Motor neuron (in vitro differentiated cells): ENCODE measurements around the gene CFI. TPM values are rescaled to one million over a fixed set of nuclear protein-coding genes. Genes with fewer than 3 reads are reported as not detected.
"Not testable (repeated sequence)": the region's sequence is repeated elsewhere in the genome, so short reads cannot be mapped to it uniquely, and the experiment has no call there.

Experiments used
- ATAC-seq, 8 experiments: fragments of 200-7000 bp; cut with Tn5 transposase; replicated peaks in 6 of 8; 2 replicates each; pipeline ENCODE4 v1.8.0; 2021; ENCODE audit warnings: mild to moderate bottlenecking in 8 of 8, moderate library complexity in 8 of 8
- H3K27ac ChIP-seq, 2 donors: fragments of 250-450 bp; sonication (Bioruptor Pico); 2 replicates each; pipeline ENCODE4 v1.9.0; 2021; ENCODE audit warnings: antibody characterized with exemption in 2 of 2, mild to moderate bottlenecking in 2 of 2, moderate library complexity in 1 of 2
- H3K4me1 ChIP-seq, 2 donors: fragments of 250-450 bp; sonication (Bioruptor Pico); replicated peaks in 1 of 2; 2 replicates each; pipeline ENCODE4 v1.6.1; 2021; ENCODE audit warnings: antibody characterized with exemption in 2 of 2, mild to moderate bottlenecking in 2 of 2, moderate library complexity in 1 of 2
- H3K4me3 ChIP-seq, 5 donors: fragments of 250-450 bp; sonication (Bioruptor Pico); 2 replicates each; pipeline ENCODE4 v1.9.0; 2021; ENCODE audit warnings: antibody characterized with exemption in 5 of 5, mild to moderate bottlenecking in 5 of 5, moderate library complexity in 4 of 5
- WGBS, 10 experiments: fragments of 450-650 bp; shearing (Covaris generic); methylation state at CpG; one replicate each; pipeline ENCODE4 v1.0.0; 2022; 5-methylcytosine and 5-hydroxymethylcytosine counted together
- in situ Hi-C, 9 experiments: fragments of 400-800 bp; cut with MboI; loops; one replicate each; pipeline ENCODE4 v1.15.0; 2021; ENCODE audit warnings: low sequenced_read_pairs in 9 of 9, low pct_unique_long_range_greater_than_20kb in 2 of 9; ENCODE audit not compliant: unreplicated experiment in 9 of 9
- total RNA-seq, 8 experiments: library from RNA; unstranded; fragments of 300-600 nt; gene quantifications; 2 replicates each; pipeline versions ENCODE4 v1.2.3 to v1.2.4, GENCODE V29; 2022

CFI gene
- total RNA-seq, 8 experiments from 2014 or later, result 0.14 to 242 (median 7.5) TPM; not detected in 1

- in situ Hi-C loops, result no loop called here
- ATAC-seq, result peak in 2 of 8 experiments; percentile 47 to 86
- H3K27ac ChIP-seq, result no peak overlapping the region
- no peak overlapping the region for H3K4me3 ChIP-seq
- no peaks in the 10 kb centered on the region for H3K4me1 ChIP-seq
- 38 to 100% (median 100%) methylated on average over 1 of the region's 1 CpG; no CpG with 5 or more reads in 2 of the 10 experiments for WGBS, 10 experiments
Observed at GRCh38 chr4:109786846-109787245, 15.0 kb downstream of the CFI start.

DNA sequence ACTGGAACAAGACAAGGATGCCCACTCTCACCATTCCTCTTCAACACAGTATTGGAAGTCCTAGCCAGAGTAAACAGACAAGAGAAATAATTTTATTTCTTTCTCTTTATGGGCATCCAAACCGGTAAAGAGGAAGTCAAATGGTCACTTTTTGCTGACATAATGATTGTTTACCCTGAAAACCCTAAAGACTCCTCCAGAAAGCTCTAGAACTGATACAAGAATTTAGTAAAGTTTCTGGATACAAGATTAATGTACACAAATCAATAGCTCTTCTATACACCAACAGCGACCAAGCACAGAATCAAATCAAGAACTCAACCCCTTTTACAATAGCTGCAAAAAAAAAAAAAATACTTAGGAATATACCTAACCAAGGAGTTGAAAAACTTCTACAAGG, 19.7 kb downstream of the CFI start:
- in situ Hi-C loops, H3K4me1 ChIP-seq, ATAC-seq, H3K4me3 ChIP-seq, H3K27ac ChIP-seq: not testable (repeated sequence)
- 50 to 100% (median 80%) methylated on average over 1 to 2 of the region's 2 CpGs; no CpG with 5 or more reads in 1 of the 10 experiments for WGBS, 10 experiments

DNA sequence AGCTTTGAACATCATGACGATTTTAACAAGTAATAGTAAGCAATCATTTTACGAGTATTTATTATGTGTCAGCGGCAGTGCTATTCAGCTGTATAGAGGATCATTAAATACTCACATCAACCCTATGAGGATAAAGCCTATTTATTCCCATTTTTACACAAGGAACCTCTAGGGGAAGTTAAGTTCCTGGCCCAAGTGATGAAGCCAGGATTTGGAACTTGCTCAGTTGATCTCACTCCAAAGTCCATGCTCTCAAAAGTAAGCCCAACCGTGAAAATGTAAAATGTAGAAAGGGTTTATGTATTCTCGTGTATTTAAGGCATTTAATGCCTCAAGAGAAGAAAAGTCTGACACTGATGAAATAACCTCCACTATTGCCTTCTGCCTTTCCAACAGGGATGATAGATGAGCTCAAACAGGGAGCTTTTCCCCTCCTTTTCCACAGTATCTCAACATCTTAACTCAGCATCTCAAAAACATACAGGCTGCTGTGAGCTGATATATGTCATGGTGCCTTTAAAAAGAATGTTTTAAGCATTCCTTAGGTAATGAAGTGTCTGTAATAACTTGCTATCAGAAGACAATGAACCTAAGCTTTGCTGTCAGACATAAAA, 36.9 kb downstream of the CFI start:
- no peak overlapping the region for H3K4me3 ChIP-seq
- no peak overlapping the region for H3K27ac ChIP-seq
- no peak for ATAC-seq
- 33 to 94% (median 80%) methylated on average over 1 to 5 of the region's 5 CpGs for WGBS, 10 experiments
- H3K4me1 ChIP-seq, result no peaks in the 10 kb centered on the region
- in situ Hi-C loops, result no loop called here

DNA sequence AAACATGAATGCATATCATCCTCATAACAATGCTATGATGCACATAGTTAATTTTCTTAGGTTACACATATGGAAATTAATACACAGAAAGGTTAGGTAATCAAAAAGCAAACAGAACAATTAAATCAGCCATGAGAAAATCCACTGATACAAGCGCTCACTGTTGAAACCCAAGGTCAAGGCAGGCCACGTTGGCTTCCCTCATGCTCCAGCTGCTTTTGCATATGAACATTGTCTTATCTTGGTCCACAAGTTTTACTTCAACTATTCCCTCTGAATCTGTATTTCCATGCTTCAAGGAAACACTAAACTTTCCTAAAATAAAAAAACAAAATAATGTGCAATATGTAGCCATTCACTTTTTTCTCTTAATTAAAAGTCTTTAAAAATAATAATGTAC, 37.4 kb downstream of the CFI start:
- ATAC-seq, result no peak
- in situ Hi-C loops, result no loop called here

DNA sequence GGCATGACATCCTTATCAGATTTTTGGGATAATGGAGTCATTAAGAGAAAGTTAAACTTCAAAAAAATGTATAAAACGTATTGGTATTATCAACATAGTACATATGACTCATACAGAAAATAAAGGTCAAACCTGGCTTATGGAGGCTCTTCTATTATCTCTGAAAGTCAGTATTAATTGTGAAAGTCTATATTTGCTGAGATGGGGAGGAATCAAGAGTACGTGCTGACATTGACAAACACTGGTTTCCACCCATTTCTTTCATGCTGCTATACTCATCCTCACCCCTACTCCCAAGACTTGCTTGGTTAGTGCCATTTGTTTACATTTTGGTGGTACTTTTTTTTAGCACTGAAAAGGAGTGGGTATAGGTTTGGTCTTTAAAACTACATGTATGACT, 41.1 kb downstream of the CFI start:
- 17 to 85% (median 53%) methylated on average over 1 to 2 of the region's 2 CpGs; no CpG with 5 or more reads in 3 of the 10 experiments for WGBS, 10 experiments
- in situ Hi-C loops, result no loop called here

More for the DNA sequence above, 37.4 kb downstream of the CFI start:
- no peaks in the 10 kb centered on the region for H3K4me1 ChIP-seq
- H3K4me3 ChIP-seq, result no peak overlapping the region
- WGBS, 10 experiments, result 7 to 90% (median 67%) methylated on average over 1 to 2 of the region's 2 CpGs; no CpG with 5 or more reads in 1 of the 10 experiments
- no peak overlapping the region for H3K27ac ChIP-seq

DNA sequence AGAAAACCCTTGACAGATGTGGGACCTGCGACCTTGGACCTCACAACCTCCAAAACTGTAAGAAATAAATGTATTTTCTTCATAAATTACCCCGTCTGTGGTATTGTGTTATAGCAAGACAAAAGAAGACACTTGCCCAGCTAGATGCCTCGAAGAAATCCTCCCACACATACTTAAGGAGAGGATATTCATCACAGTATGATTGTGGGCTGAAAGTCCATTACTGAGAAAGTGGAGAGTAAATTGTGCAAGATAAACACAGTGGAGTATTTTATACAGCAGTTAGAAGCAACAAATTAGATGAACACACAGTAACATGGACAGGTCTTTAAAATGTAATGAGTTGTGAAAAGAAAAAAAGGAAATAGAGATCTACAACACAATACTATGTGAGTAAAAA, 46.1 kb downstream of the CFI start:
- no peaks in the 10 kb centered on the region for H3K4me1 ChIP-seq
- no peak for ATAC-seq
- H3K4me3 ChIP-seq, result no peak overlapping the region
- in situ Hi-C loops, result no loop called here
- H3K27ac ChIP-seq, result no peak overlapping the region
- 23 to 80% (median 60%) methylated on average over 1 to 3 of the region's 3 CpGs; no CpG with 5 or more reads in 3 of the 10 experiments for WGBS, 10 experiments

More for the DNA sequence above, 41.1 kb downstream of the CFI start:
- no peak overlapping the region for H3K27ac ChIP-seq
- no peaks in the 10 kb centered on the region for H3K4me1 ChIP-seq
- no peak overlapping the region for H3K4me3 ChIP-seq
- no peak for ATAC-seq

GRCh38 chr4:109754093-109754857, 47.5 kb downstream of the CFI start:
- in situ Hi-C loops, result no loop called here
- Histone ChIP-seq H3K27ac (no peak overlapping the region), H3K4me3 (no peak overlapping the region), H3K4me1 (no peaks in the 10 kb centered on the region)
- ATAC-seq, result no peak
- WGBS, 10 experiments, result 0 to 100% (median 86%) methylated on average over 1 to 4 of the region's 7 CpGs; no CpG with 5 or more reads in 2 of the 10 experiments

DNA sequence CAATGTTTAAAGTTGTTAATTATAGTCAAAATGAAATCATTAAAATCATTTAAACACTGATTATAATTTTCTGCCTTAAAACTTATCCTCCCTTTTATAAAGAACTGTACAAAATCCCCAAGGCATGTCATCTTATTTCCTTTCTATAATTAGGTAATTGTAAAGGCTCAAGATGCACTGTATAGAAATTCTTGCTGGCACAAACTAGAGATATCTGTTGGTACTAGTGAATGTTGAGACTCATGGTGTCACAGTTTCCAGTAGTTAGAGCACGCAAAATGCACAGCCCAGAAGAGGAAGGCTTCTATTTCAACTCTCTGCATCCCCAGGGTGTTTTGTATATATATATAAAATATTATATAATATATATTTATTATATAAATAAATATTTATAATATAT, 49.3 kb downstream of the CFI start:
- in situ Hi-C loops, result no loop called here
- Histone ChIP-seq H3K27ac (no peak overlapping the region), H3K4me1 (no peaks in the 10 kb centered on the region), H3K4me3 (no peak overlapping the region)
- no peak for ATAC-seq
- WGBS, 10 experiments, result no CpG with 5 or more reads among the region's 1 CpG

DNA sequence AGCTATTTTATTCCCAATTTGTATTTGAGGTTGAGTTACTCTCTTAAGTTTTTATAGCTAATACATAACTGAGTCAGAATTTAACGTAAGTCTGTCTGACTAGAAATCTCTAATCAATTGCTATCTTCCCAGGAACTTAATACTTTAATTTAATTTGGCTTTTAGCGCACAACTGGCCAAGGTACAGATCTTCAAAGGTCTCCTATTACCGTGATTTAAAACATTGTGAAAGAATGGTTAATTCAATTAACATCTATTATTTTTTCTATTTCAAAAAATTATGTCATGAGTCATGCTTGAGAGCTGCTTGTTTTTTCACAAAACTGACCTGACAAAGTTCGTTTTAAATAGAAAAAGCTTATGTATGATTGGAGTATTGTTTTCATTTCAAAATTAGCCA, 49.9 kb downstream of the CFI start:
- no peaks in the 10 kb centered on the region for H3K4me1 ChIP-seq
- no peak overlapping the region for H3K27ac ChIP-seq
- in situ Hi-C loops, result no loop called here
- H3K4me3 ChIP-seq, result no peak overlapping the region
- no peak for ATAC-seq
- WGBS, 10 experiments, result 48 to 94% (median 75%) methylated on average over 2 to 4 of the region's 4 CpGs; no CpG with 5 or more reads in 1 of the 10 experiments

DNA sequence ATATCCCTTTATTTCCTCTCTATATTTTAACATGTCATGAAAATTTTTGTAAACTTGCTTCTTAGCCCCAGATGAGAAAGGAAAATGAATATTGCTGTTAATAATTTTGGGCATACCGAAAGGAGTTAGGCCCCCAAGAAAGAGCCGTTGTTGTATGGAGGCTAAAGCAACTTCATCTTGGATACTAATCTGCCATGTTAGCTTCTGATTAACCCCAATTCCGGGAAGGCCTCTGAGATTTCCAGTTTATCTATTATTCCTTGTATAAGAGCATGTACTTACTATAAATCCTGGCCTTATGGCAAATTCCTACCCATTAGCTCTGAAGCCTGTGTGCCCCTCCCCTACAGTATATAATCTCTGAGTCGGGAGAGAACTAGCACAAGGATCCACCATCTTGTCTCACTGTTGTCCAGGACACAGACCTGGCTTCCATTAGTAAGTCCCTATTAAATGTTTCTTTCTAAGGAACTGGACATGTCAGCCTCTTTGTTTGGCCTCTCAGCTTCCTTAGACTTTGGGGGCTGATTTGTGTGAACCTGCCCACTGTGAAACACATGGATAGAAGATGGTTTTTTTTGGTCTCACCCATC, 51.1 kb downstream of the CFI start:
- WGBS, 10 experiments, result 20 to 100% (median 91%) methylated on average over 1 to 4 of the region's 4 CpGs; no CpG with 5 or more reads in 2 of the 10 experiments
- H3K27ac ChIP-seq, result no peak overlapping the region
- in situ Hi-C loops, result no loop called here
- no peak overlapping the region for H3K4me3 ChIP-seq
- H3K4me1 ChIP-seq, result no peaks in the 10 kb centered on the region
- ATAC-seq, result no peak

GRCh38 chr4:109749388-109750082, 52.3 kb downstream of the CFI start:
- WGBS, 10 experiments, result 69 to 100% (median 78%) methylated on average over 1 to 6 of the region's 7 CpGs
- no peak for ATAC-seq
- in situ Hi-C loops, result no loop called here
- H3K27ac ChIP-seq, result no peak overlapping the region
- no peak overlapping the region for H3K4me3 ChIP-seq
- H3K4me1 ChIP-seq, result no peaks in the 10 kb centered on the region

DNA sequence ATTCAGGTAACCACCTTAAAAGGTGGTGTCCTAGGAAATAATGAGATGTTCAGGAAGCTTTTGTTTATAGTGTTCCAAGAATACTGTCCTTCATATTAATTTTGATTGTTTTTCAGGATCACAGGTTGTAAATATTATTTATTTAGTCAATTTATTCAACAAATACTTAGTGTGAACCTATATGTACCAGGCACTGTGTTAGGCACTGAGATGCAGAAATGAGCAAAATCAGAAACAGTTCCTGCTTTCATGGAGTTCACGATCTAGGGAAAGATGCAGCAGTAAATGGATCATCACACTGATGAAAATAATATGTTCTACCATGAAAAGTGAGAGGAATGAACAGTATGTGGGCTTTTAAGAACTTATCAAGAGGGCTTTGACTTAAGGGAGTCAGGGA, 53.7 kb downstream of the CFI start:
- in situ Hi-C loops, result no loop called here
- 0 to 100% (median 95%) methylated on average over 1 of the region's 1 CpG; no CpG with 5 or more reads in 2 of the 10 experiments for WGBS, 10 experiments
- no peak overlapping the region for H3K4me3 ChIP-seq
- no peaks in the 10 kb centered on the region for H3K4me1 ChIP-seq
- no peak overlapping the region for H3K27ac ChIP-seq
- no peak for ATAC-seq

DNA sequence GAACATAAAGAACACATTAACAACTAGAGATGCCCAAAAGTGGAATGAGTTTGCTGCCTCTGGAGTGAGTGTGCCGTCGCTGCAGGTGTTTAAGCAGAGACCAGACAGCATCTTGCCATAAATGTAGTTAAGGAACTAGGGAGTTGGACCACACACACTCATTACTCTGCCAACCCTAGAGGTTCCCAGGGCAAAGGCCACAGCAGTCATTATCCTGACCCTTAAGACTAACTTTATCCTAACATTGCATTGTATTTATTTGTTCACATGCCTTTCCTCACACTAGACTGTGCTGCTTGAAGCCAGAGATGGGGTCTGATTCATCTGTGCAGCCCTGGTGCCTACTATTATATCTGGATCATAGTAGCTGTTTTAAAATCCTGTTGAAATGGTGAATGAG, 55.1 kb downstream of the CFI start:
- Histone ChIP-seq H3K4me3 (no peak overlapping the region), H3K4me1 (no peaks in the 10 kb centered on the region), H3K27ac (no peak overlapping the region)
- no peak for ATAC-seq
- 38 to 100% (median 83%) methylated on average over 2 of the region's 2 CpGs; no CpG with 5 or more reads in 4 of the 10 experiments for WGBS, 10 experiments
- in situ Hi-C loops, result no loop called here
